GM12878 (cell line): ENCODE measurements around the gene ANKRD31. TPM values are rescaled to one million over a fixed set of nuclear protein-coding genes. Genes with fewer than 3 reads are reported as not detected.

Experiments used
- ATAC-seq: fragments of 200-7000 bp; cut with Tn5 transposase; 3 replicates; pipeline ENCODE4 v1.9.1; 2020; ENCODE audit warnings: mild to moderate bottlenecking, moderate library complexity
- BruUV-seq: library from RNA; stranded (reverse); fragments of 400-500 nt; replicated peaks from 2 replicates; lab custom pipeline; 2021; lab: Mats Ljungman, UMichigan
- CTCF ChIA-PET: fragments of 300-600 bp; sonication (Branson Sonifier 250); formaldehyde crosslinking; extraction: SDS; loops from one replicate; lab custom pipeline; 2021; ENCODE audit warnings: inconsistent platforms; lab: Yijun Ruan, JAX
- POLR2A ChIA-PET: fragments of 350-600 bp; formaldehyde crosslinking; extraction: SDS; loops from one replicate; lab custom pipeline; 2021; ENCODE audit warnings: inconsistent platforms; lab: Charles Lee
- RAD21 ChIA-PET: fragments of 300-600 bp; sonication (Branson Sonifier 250); formaldehyde crosslinking; loops from one replicate; lab custom pipeline; 2023; ENCODE audit warnings: antibody characterized with exemption; ENCODE audit not compliant: unreplicated experiment; lab: Charles Lee
- SMC1A ChIA-PET: fragments of 300-600 bp; sonication (Branson Sonifier 250); formaldehyde crosslinking; loops from one replicate; lab custom pipeline; 2023; ENCODE audit not compliant: unreplicated experiment, uncharacterized antibody; lab: Charles Lee
- DNase-seq: peaks from one replicate; pipeline ENCODE4 v3.0.0-alpha.2; 2011; ENCODE audit warnings: low read depth, low spot score
- FAIRE-seq: peaks from 3 replicates; lab custom pipeline; 2011; peaks lifted over from hg19 to GRCh38; lab: Jason Lieb, UNC
- H2AFZ ChIP-seq: 2 replicates; pipeline ENCODE4 v1.6.0; 2011; ENCODE audit warnings: low read depth, low read length, control low read depth; ENCODE audit not compliant: control insufficient read depth
- H3K27ac ChIP-seq: 2 replicates; pipeline ENCODE4 v1.5.1; 2011; ENCODE audit warnings: control low read depth; ENCODE audit not compliant: control insufficient read depth, insufficient read depth
- H3K27me3 ChIP-seq, 2 experiments: replicated peaks in 1 of 2; 2 replicates each; pipeline versions ENCODE4 v1.6.0 to v1.6.1; 2011; ENCODE audit warnings: low read length in 1 of 2; ENCODE audit not compliant: control insufficient read depth in 2 of 2, insufficient read depth in 2 of 2
- H3K36me3 ChIP-seq, 2 experiments: 2 replicates each; pipeline ENCODE4 v1.5.1; 2011; ENCODE audit warnings: low read length in 1 of 2; ENCODE audit not compliant: control insufficient read depth in 2 of 2, insufficient read depth in 2 of 2
- H3K4me1 ChIP-seq: 2 replicates; pipeline ENCODE4 v1.6.1; 2011; ENCODE audit warnings: mild to moderate bottlenecking, low read length, moderate library complexity, mixed read lengths; ENCODE audit not compliant: control insufficient read depth, insufficient read depth
- H3K4me2 ChIP-seq: 2 replicates; pipeline ENCODE4 v1.6.0; 2011; ENCODE audit warnings: control low read depth; ENCODE audit not compliant: control insufficient read depth, insufficient read depth
- H3K4me3 ChIP-seq: fragments of 200-600 bp; sonication (generic); 2 replicates; pipeline ENCODE4 v1.5.1; 2016
- H3K79me2 ChIP-seq: 2 replicates; pipeline ENCODE4 v1.6.0; 2011; ENCODE audit warnings: low read length; ENCODE audit not compliant: control insufficient read depth, insufficient read depth
- H3K9ac ChIP-seq: 2 replicates; pipeline ENCODE4 v1.8.0; 2011; ENCODE audit warnings: low read length, control low read depth, mixed read lengths; ENCODE audit not compliant: control insufficient read depth, insufficient read depth
- H3K9me3 ChIP-seq: replicated peaks from 3 replicates; pipeline ENCODE4 v1.5.1; 2011; ENCODE audit warnings: mild to moderate bottlenecking, low read length; ENCODE audit not compliant: control insufficient read depth, insufficient read depth
- H4K20me1 ChIP-seq: 2 replicates; pipeline ENCODE4 v1.6.0; 2011; ENCODE audit not compliant: control insufficient read depth, insufficient read depth
- ATF7 ChIP-seq: fragments of 450-650 bp; IDR thresholded peaks from 2 replicates; pipeline ENCODE4 v1.6.1; 2016; ENCODE audit warnings: low read depth, mild to moderate bottlenecking
- BHLHE40 ChIP-seq, 2 experiments: fragments of 450-650 bp in 1 of 2; IDR thresholded peaks; 2 replicates each; pipeline ENCODE4 v1.6.1; 2011 to 2017; ENCODE audit warnings: low read depth in 2 of 2, borderline replicate concordance in 1 of 2, improper control_type of control experiment in 1 of 2, low read length in 1 of 2, mild to moderate bottlenecking in 1 of 2
- CHD2 ChIP-seq: IDR thresholded peaks from 2 replicates; pipeline ENCODE4 v1.6.1; 2011; ENCODE audit warnings: low read depth, low read length, improper control_type of control experiment, borderline replicate concordance
- GABPA ChIP-seq: IDR thresholded peaks from 2 replicates; pipeline ENCODE4 v1.6.1; 2014; ENCODE audit warnings: antibody characterized with exemption, low read depth, mild to moderate bottlenecking, inconsistent platforms
- LARP7 ChIP-seq: fragments of 450-650 bp; IDR thresholded peaks from 2 replicates; pipeline ENCODE4 v1.6.1; 2017; ENCODE audit warnings: mild to moderate bottlenecking
- PBX3 ChIP-seq: IDR thresholded peaks from 2 replicates; pipeline ENCODE4 v1.6.1; 2011; ENCODE audit warnings: mild to moderate bottlenecking, low read depth, low read length, moderate library complexity; ENCODE audit not compliant: insufficient replicate concordance
- RCOR1 ChIP-seq: conservative IDR thresholded peaks from 2 replicates; pipeline ENCODE4 v1.6.1; 2012; ENCODE audit warnings: low read depth, low read length, improper control_type of control experiment
- YBX1 ChIP-seq: fragments of 450-650 bp; IDR thresholded peaks from 2 replicates; pipeline ENCODE4 v1.6.1; 2016; ENCODE audit warnings: antibody characterized with exemption
- WGBS: methylation state at CpG from one replicate; pipeline ENCODE4 v1.1.6; 2016; ENCODE audit warnings: low lambda C conversion rate; ENCODE audit not compliant: insufficient replicate concordance, insufficient coverage; ENCODE audit errors: missing lambda C conversion rate; 5-methylcytosine and 5-hydroxymethylcytosine counted together
- in situ Hi-C: fragments of 300-500 bp; cut with MboI; formaldehyde crosslinking; loops from 9 replicates; pipeline ENCODE4 v1.14.3; 2018; ENCODE audit warnings: mixed read lengths
- intact Hi-C: fragments of 100-400 bp; cut with micrococcal nuclease; formaldehyde crosslinking; loops from one replicate; pipeline ENCODE4 v1.14.2; 2022; ENCODE audit not compliant: unreplicated experiment
- polyA plus RNA-seq, 11 experiments: library from polyadenylated mRNA; depleted of rRNA in 4 of 11; unstranded in 6 of 11; stranded (reverse) in 5 of 11; fragments of >200 nt; fragmentation: Nextera tagmentation in 4 of 11; fragmentation: Illumina TruSeq in 1 of 11; extraction: Ambion mirVana in 4 of 11; extraction: Trizol in 1 of 11; gene quantifications; 1 replicate in 1 of 11; 2 replicates in 10 of 11; pipeline versions ENCODE4 v1.2.1 to v1.2.3, GENCODE V29; 2011 to 2016; ENCODE audit warnings: inconsistent platforms in 2 of 11, missing spikeins in 2 of 11, low read depth in 1 of 11
- total RNA-seq, 4 experiments: library from RNA; depleted of rRNA in 3 of 4; stranded (reverse); fragments of >200 nt in 3 of 4; fragmentation: Illumina TruSeq in 1 of 4; extraction: Trizol in 1 of 4; gene quantifications; 2 replicates each; pipeline versions ENCODE4 v1.2.1 to v1.2.3, GENCODE V29; 2013 to 2021

ANKRD31 gene
- total and polyA plus RNA-seq, 10 of the 15 experiments (the other 5 are each of a cell fraction or from before 2014, with no cell fraction given) = under 0.01 to 0.10 (median 0.04) TPM; not detected in 3

DNA sequence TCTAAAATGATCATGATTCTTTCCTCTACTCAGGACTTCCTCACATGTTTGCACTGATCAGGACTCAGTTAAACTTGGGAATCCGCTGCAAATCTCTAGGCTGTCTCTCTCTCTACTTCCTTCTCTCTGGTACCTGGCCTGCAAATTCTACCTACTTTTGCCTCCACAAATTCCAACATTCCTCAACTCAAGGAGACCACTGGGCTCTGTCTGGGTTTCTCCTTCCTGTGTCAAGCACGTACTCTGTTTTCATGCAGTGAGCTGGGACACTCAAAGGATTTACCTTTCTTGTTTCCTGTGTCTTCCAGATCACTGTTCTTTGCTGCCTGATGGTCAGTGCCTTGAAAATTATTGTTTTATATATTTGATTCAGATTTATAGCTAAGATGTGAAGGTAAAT is 45.9 kb upstream of the ANKRD31 start:
- Histone ChIP-seq H3K27me3 (no peaks in the 10 kb centered on the region; a peak in 1 of 4 replicates), H3K36me3 (no peaks in the 10 kb centered on the region), H3K27ac (no peak overlapping the region), H3K4me2 (no peak overlapping the region), H3K4me3 (no peak overlapping the region), H2AFZ (no peak overlapping the region), H3K9me3 (no peaks in the 10 kb centered on the region), H4K20me1 (no peaks in the 10 kb centered on the region), H3K9ac (no peak overlapping the region), H3K79me2 (no peaks in the 10 kb centered on the region), H3K4me1 (no peaks in the 10 kb centered on the region)
- SMC1A ChIA-PET = no interaction called here
- CTCF ChIA-PET = no interaction called here
- DNase-seq (no peak), ATAC-seq (no peak), FAIRE-seq (no peak)
- intact Hi-C loops = no loop called here
- in situ Hi-C loops = no loop called here
- no TSS peak for BruUV-seq
- POLR2A ChIA-PET = no interaction called here
- WGBS = 70% methylated on average over 2 of the region's 2 CpGs
- RAD21 ChIA-PET = no interaction called here
- no peak for TF ChIP-seq LARP7
- no peak for TF ChIP-seq RCOR1

GRCh38 chr5:75281716-75282465 is 45.2 kb upstream of the ANKRD31 start:
- Histone ChIP-seq H3K79me2 (no peaks in the 10 kb centered on the region), H3K27ac (no peak overlapping the region), H3K4me3 (no peak overlapping the region), H3K36me3 (no peaks in the 10 kb centered on the region), H4K20me1 (no peaks in the 10 kb centered on the region), H3K27me3 (no peaks in the 10 kb centered on the region; a peak in 1 of 4 replicates), H3K9me3 (no peaks in the 10 kb centered on the region), H2AFZ (no peak overlapping the region), H3K4me2 (no peak overlapping the region), H3K9ac (no peak overlapping the region), H3K4me1 (no peaks in the 10 kb centered on the region)
- FAIRE-seq = no peak
- ChIA-PET SMC1A (no interaction called here), CTCF (no interaction called here), POLR2A (no interaction called here), RAD21 (interaction anchor here (0.7 kb wide), 1 partner anchor 347 kb away, joined by 3 read pairs; no protein-coding TSS in a partner anchor)
- in situ Hi-C loops = no loop called here
- 40% methylated on average over 4 of the region's 4 CpGs for WGBS
- BruUV-seq = no TSS peak
- ATAC-seq = peak; percentile 33; the same call in 2 of the 3 replicates
- no peak for DNase-seq
- TF ChIP-seq BHLHE40 (IDR thresholded peaks at IDR 0.05; ENCODE audit: borderline replicate concordance in 1 of 2, low read depth in 2 of 2, low read length in 1 of 2) (no peak), PBX3 (no peak), CHD2 (no peak), YBX1 (no peak), ATF7 (no peak), GABPA (no peak)
- intact Hi-C loops = no loop called here
